Neuronal stem cell (in vitro differentiated cells): ENCODE results near the gene GRM7.

Experiments
- DNase-seq: peaks from one replicate; pipeline ENCODE4 v3.0.0-alpha.2; 2013; ENCODE audit warnings: low spot score
- H2AFZ ChIP-seq: one replicate; pipeline ENCODE4 v1.6.1; 2013; ENCODE audit warnings: mild to moderate bottlenecking, low read length, inconsistent platforms
- H2AK5ac ChIP-seq: 2 replicates; pipeline ENCODE4 v1.6.1; 2013; ENCODE audit warnings: low read depth, mild to moderate bottlenecking, inconsistent platforms, low read length, moderate library complexity, mixed read lengths
- H2BK120ac ChIP-seq: 2 replicates; pipeline ENCODE4 v1.6.1; 2013; ENCODE audit warnings: low read depth, mild to moderate bottlenecking, inconsistent platforms, low read length, moderate library complexity, mixed read lengths
- H2BK12ac ChIP-seq: one replicate; pipeline ENCODE4 v1.6.1; 2013; ENCODE audit warnings: low read length, inconsistent platforms
- H2BK15ac ChIP-seq: 2 replicates; pipeline ENCODE4 v1.6.1; 2013; ENCODE audit warnings: mild to moderate bottlenecking, low read length, inconsistent platforms, mixed read lengths
- H2BK5ac ChIP-seq: one replicate; pipeline ENCODE4 v1.6.1; 2013; ENCODE audit warnings: inconsistent platforms, mild to moderate bottlenecking, low read length, moderate library complexity
- H3K14ac ChIP-seq: one replicate; pipeline ENCODE4 v1.6.1; 2013; ENCODE audit warnings: low read length, inconsistent platforms
- H3K18ac ChIP-seq: 2 replicates; pipeline ENCODE4 v1.6.1; 2013; ENCODE audit warnings: low read length, inconsistent platforms
- H3K23ac ChIP-seq: 2 replicates; pipeline ENCODE4 v1.6.1; 2013; ENCODE audit warnings: low read depth, mild to moderate bottlenecking, mixed read lengths, low read length, inconsistent platforms; ENCODE audit not compliant: poor library complexity
- H3K27ac ChIP-seq: replicated peaks from 3 replicates; pipeline ENCODE4 v1.5.1; 2013; ENCODE audit warnings: low read length, inconsistent platforms
- H3K27me3 ChIP-seq, 3 experiments: 2 replicates each; pipeline ENCODE4 v1.6.1; 2013; ENCODE audit warnings: low read length in 3 of 3, mild to moderate bottlenecking in 2 of 3, inconsistent platforms in 1 of 3, low read depth in 1 of 3, mixed read lengths in 1 of 3, moderate library complexity in 1 of 3; ENCODE audit not compliant: control insufficient read depth in 3 of 3, insufficient read depth in 3 of 3
- H3K36me3 ChIP-seq, 2 donors: replicated peaks in 1 of 2; 2 replicates each; pipeline ENCODE4 v1.6.1; 2013; ENCODE audit warnings: low read length in 2 of 2; ENCODE audit not compliant: control insufficient read depth in 2 of 2, insufficient read depth in 2 of 2
- H3K4ac ChIP-seq: 2 replicates; pipeline ENCODE4 v1.6.1; 2013; ENCODE audit warnings: inconsistent platforms, mild to moderate bottlenecking, low read length, moderate library complexity
- H3K4me1 ChIP-seq, 2 donors: 1 replicate in 1 of 2; 2 replicates in 1 of 2; pipeline ENCODE4 v1.6.1; 2013; ENCODE audit warnings: low read length in 2 of 2, low read depth in 1 of 2; ENCODE audit not compliant: control insufficient read depth in 2 of 2, insufficient read depth in 1 of 2
- H3K4me2 ChIP-seq: one replicate; pipeline ENCODE4 v1.6.1; 2013; ENCODE audit warnings: mild to moderate bottlenecking, low read length, inconsistent platforms; ENCODE audit not compliant: insufficient read depth, poor library complexity, severe bottlenecking
- H3K4me3 ChIP-seq, 2 donors: 2 replicates each; pipeline ENCODE4 v1.5.1; 2013; ENCODE audit warnings: low read length in 2 of 2, mild to moderate bottlenecking in 2 of 2, inconsistent platforms in 1 of 2, moderate library complexity in 1 of 2
- H3K79me1 ChIP-seq: one replicate; pipeline ENCODE4 v1.6.1; 2013; ENCODE audit warnings: low read depth, mild to moderate bottlenecking, inconsistent platforms, low read length, moderate library complexity
- H3K9ac ChIP-seq: one replicate; pipeline ENCODE4 v1.6.1; 2013; ENCODE audit warnings: mild to moderate bottlenecking, low read depth, low read length, inconsistent platforms; ENCODE audit not compliant: poor library complexity
- H3K9me3 ChIP-seq, 2 donors: replicated peaks in 1 of 2; 2 replicates each; pipeline versions ENCODE3 to v1.6.1; 2013; ENCODE audit warnings: low read length in 2 of 2, mild to moderate bottlenecking in 2 of 2, inconsistent platforms in 1 of 2, low read depth in 1 of 2, mixed read lengths in 1 of 2, moderate library complexity in 1 of 2; ENCODE audit not compliant: control insufficient read depth in 2 of 2, insufficient read depth in 1 of 2
- H4K8ac ChIP-seq: one replicate; pipeline ENCODE4 v1.6.1; 2013; ENCODE audit warnings: low read depth, mild to moderate bottlenecking, inconsistent platforms, low read length, moderate library complexity
- H4K91ac ChIP-seq: one replicate; pipeline ENCODE4 v1.6.1; 2013; ENCODE audit warnings: low read length, low read depth, mild to moderate bottlenecking, inconsistent platforms; ENCODE audit not compliant: poor library complexity
- WGBS, 2 donors: extraction: QIAGEN DNeasy Blood & Tissue Kit; methylation state at CpG; one replicate each; pipeline ENCODE4 v1.1.7; 2013; ENCODE audit warnings: missing lambda C conversion rate in 2 of 2, mixed read lengths in 1 of 2; ENCODE audit not compliant: insufficient read length in 2 of 2, insufficient replicate concordance in 1 of 2; ENCODE audit errors: extremely low coverage in 2 of 2; 5-methylcytosine and 5-hydroxymethylcytosine counted together

The GRM7 gene

DNA sequence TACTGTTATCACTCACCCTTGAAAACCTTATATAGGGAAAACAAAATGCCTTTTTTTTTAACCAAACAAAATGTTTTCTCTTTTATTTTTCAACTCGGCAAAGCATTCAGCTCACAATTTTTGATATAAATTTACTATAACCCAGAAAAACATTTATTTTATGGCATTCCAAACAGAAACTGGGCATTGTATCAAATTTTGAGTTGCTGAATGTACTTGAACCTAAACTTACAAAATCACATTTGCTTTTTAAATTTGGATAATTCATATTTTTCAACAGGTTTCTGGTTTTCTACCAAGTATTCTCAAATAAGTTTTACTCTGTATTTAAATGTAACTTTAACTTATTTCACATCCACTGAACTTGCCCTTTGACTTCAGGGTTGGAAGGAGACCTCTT lies 405.6 kb downstream of the GRM7 start:
- H3K9ac ChIP-seq = no peak overlapping the region
- no peaks in the 10 kb centered on the region for H3K36me3 ChIP-seq
- no peaks in the 10 kb centered on the region for H3K4me1 ChIP-seq
- no peak overlapping the region for H2AK5ac ChIP-seq
- no peak overlapping the region for H3K14ac ChIP-seq
- H3K18ac ChIP-seq = no peak overlapping the region
- no peak overlapping the region for H3K27ac ChIP-seq
- no peak overlapping the region for H4K8ac ChIP-seq
- DNase-seq = no peak
- H3K23ac ChIP-seq = no peak overlapping the region
- no peak overlapping the region for H3K4me2 ChIP-seq
- H2BK120ac ChIP-seq = no peak overlapping the region
- H3K9me3 ChIP-seq = no peaks in the 10 kb centered on the region
- H2BK12ac ChIP-seq = no peak overlapping the region
- H4K91ac ChIP-seq = no peak overlapping the region
- no peak overlapping the region for H2AFZ ChIP-seq
- no peaks in the 10 kb centered on the region for H3K27me3 ChIP-seq
- no peak overlapping the region for H3K4ac ChIP-seq
- no peak overlapping the region for H2BK15ac ChIP-seq
- H2BK5ac ChIP-seq = no peak overlapping the region
- H3K4me3 ChIP-seq = no peak overlapping the region
- WGBS, 2 donors = no CpG with 5 or more reads among the region's 1 CpG
- no peaks in the 10 kb centered on the region for H3K79me1 ChIP-seq

DNA sequence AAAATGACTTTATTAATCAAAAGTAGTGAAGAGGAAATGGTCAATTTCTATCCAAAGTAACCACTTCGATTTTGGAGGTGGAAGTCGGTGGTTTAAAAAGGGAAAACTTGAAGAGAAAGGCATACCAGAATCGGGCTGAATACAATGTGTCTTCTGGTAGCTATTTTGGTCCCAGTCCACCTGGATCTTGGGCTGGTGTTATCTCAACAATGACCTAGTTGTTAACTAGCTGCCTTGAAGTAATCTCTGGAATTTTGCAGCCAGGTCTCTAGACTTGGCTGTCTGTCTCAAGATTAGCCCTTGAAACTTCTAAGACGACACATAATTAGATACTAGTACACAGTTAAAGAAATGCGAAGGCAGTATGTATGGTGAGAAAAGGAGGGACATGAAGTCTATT lies 409.8 kb downstream of the GRM7 start:
- H3K18ac ChIP-seq = no peak overlapping the region
- H4K91ac ChIP-seq = no peak overlapping the region
- no peaks in the 10 kb centered on the region for H3K36me3 ChIP-seq

DNA sequence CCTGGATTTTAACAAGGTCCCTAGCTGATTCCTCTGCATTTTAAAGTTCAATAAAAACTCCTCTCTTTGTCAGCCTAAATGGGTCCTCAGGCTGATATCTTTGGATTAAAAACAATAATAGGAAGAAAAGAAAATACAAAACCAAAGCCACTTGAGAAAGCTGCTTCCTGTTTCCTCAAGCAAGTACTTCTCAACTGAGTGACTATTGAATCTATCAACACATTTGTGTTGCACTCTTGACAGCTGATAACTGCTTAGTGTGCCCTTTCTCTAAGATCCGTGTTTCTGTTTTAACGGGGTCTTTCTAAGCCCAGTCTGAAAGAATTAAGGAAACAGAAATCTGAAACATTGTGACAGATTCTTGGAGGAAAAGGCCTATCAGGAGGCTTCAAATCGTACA lies 410.7 kb downstream of the GRM7 start:
- no peak for DNase-seq
- Histone ChIP-seq H4K8ac (no peak overlapping the region), H3K27me3 (no peaks in the 10 kb centered on the region), H3K4me2 (no peak overlapping the region), H3K27ac (no peak overlapping the region), H2AFZ (no peak overlapping the region), H3K79me1 (no peaks in the 10 kb centered on the region), H3K4me3 (no peak overlapping the region), H3K36me3 (no peaks in the 10 kb centered on the region), H2BK12ac (no peak overlapping the region), H3K4me1 (no peaks in the 10 kb centered on the region), H2AK5ac (no peak overlapping the region), H3K18ac (no peak overlapping the region), H3K4ac (no peak overlapping the region), H4K91ac (no peak overlapping the region), H3K9me3 (no peaks in the 10 kb centered on the region), H3K14ac (no peak overlapping the region), H2BK120ac (no peak overlapping the region), H2BK15ac (no peak overlapping the region), H3K23ac (no peak overlapping the region), H3K9ac (no peak overlapping the region), H2BK5ac (no peak overlapping the region)
- no CpG with 5 or more reads among the region's 3 CpGs for WGBS, 2 donors

More for the DNA sequence above, 409.8 kb downstream of the GRM7 start:
- H2BK5ac ChIP-seq = no peak overlapping the region
- H3K23ac ChIP-seq = no peak overlapping the region
- WGBS, 2 donors = no CpG with 5 or more reads among the region's 5 CpGs
- no peak overlapping the region for H2BK12ac ChIP-seq
- no peaks in the 10 kb centered on the region for H3K9me3 ChIP-seq
- H3K27me3 ChIP-seq = no peaks in the 10 kb centered on the region
- no peak overlapping the region for H3K4me3 ChIP-seq
- no peak overlapping the region for H2BK120ac ChIP-seq
- no peak overlapping the region for H3K14ac ChIP-seq
- no peaks in the 10 kb centered on the region for H3K4me1 ChIP-seq
- H3K4ac ChIP-seq = no peak overlapping the region
- no peak overlapping the region for H2AK5ac ChIP-seq
- H2AFZ ChIP-seq = no peak overlapping the region
- H3K27ac ChIP-seq = no peak overlapping the region
- H3K79me1 ChIP-seq = no peaks in the 10 kb centered on the region
- no peak overlapping the region for H3K9ac ChIP-seq
- H3K4me2 ChIP-seq = no peak overlapping the region
- H4K8ac ChIP-seq = no peak overlapping the region
- DNase-seq = no peak
- H2BK15ac ChIP-seq = no peak overlapping the region

DNA sequence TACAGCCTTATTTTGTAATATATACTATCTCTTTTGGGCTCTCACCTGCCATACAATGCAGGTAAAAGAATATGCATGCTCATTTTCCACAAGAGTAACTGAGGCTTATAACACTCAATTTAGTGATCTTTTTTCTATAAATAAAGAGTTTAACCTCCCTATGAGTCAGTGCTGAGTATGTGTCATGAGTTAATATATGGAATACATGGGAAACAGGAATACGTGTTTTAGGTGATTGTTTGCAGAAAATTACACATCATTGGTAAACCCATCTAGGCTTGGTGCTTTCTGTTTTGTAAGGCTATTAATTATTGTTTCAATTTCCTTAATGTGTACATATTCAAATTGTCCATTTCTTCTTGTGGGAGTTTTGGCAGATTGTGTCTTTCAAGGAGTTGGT lies 411.3 kb downstream of the GRM7 start:
- no peak overlapping the region for H3K4me3 ChIP-seq
- no peak overlapping the region for H3K23ac ChIP-seq
- H3K36me3 ChIP-seq = no peaks in the 10 kb centered on the region
- H2BK5ac ChIP-seq = no peak overlapping the region
- no peak overlapping the region for H2BK15ac ChIP-seq
- H2AFZ ChIP-seq = no peak overlapping the region
- H3K4me1 ChIP-seq = no peaks in the 10 kb centered on the region
- H3K18ac ChIP-seq = no peak overlapping the region
- no peaks in the 10 kb centered on the region for H3K79me1 ChIP-seq
- H4K91ac ChIP-seq = no peak overlapping the region
- no peak overlapping the region for H3K27ac ChIP-seq
- no peak overlapping the region for H4K8ac ChIP-seq
- no peaks in the 10 kb centered on the region for H3K27me3 ChIP-seq
- H2AK5ac ChIP-seq = no peak overlapping the region
- H3K14ac ChIP-seq = no peak overlapping the region
- H3K4ac ChIP-seq = no peak overlapping the region
- no CpG with 5 or more reads among the region's 1 CpG for WGBS, 2 donors
- H3K9me3 ChIP-seq = no peaks in the 10 kb centered on the region
- no peak overlapping the region for H2BK120ac ChIP-seq
- H3K9ac ChIP-seq = no peak overlapping the region
- H3K4me2 ChIP-seq = no peak overlapping the region
- H2BK12ac ChIP-seq = no peak overlapping the region
- DNase-seq = no peak
